Measurements from ENCODE around the gene ENTR1. TPM values are rescaled to one million over a fixed set of nuclear protein-coding genes. Genes with fewer than 3 reads are reported as not detected.

ENTR1 gene
- total RNA-seq, 3 donors from 2014 or later: 23.7 to 54.4 (median 36.0) TPM

- no peak for DNase-seq (ENCODE audit: low spot score in 2 of 2)
- Histone ChIP-seq H3K27ac (no peak overlapping the region), H3K4me3 (no peak overlapping the region), H3K4me1 (no peaks in the 10 kb centered on the region), H3K36me3 (no peaks in the 10 kb centered on the region), H3K27me3 (no peaks in the 10 kb centered on the region), H3K9me3 (no peaks in the 10 kb centered on the region)
- TF ChIP-seq CTCF (IDR thresholded peaks at IDR 0.05) (no peak), POLR2A (IDR thresholded peaks at IDR 0.05) (no peak), POLR2AphosphoS5 (IDR thresholded peaks at IDR 0.05) (no peak)
- intact Hi-C loops (cut with DNase I; ENCODE audit: low total_unique reads): no loop called here
These were observed 25.4 kb downstream of the ENTR1 start for GRCh38 chr9:136385015-136385414.

- intact Hi-C loops (cut with DNase I; ENCODE audit: low total_unique reads): no loop called here
- DNase-seq (ENCODE audit: low spot score in 2 of 2): no peak
- no peaks in the 10 kb centered on the region for H3K4me1 ChIP-seq
- no peak overlapping the region for H3K27ac ChIP-seq
- no peaks in the 10 kb centered on the region for H3K27me3 ChIP-seq
- no peaks in the 10 kb centered on the region for H3K36me3 ChIP-seq
- no peak for TF ChIP-seq POLR2A (IDR thresholded peaks at IDR 0.05)
- no peak for TF ChIP-seq CTCF (IDR thresholded peaks at IDR 0.05)
- no peak overlapping the region for H3K4me3 ChIP-seq
- no peaks in the 10 kb centered on the region for H3K9me3 ChIP-seq
These were observed 27.0 kb downstream of the ENTR1 start for GRCh38 chr9:136383436-136383835.

DNA sequence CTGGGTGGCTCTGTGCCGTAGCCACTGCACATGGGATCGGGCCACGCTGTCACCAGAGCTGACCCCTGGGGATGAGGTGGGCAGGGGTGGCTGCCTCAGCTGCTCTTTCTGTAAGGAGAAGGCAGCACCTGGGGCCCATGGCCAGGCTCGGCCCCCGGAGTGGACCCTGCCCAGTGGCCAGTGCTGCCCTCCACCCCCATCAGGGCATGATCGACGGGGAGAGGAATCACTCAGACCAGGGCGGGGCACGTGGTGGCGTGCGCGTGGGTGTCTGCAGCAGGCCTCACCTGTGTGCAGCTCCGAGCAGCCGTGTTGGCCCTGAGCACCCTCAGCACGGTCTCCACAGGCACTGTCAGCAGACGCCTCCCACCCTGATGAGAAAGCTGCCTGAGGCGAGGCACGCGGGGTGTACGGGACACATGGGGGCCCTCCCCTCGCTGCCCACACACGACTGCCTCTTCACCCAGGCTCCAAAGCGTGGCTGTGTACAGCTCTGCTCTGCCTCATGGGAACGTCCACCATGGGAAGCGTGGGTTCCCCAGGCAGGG, 28.4 kb downstream of the ENTR1 start:
- DNase-seq (ENCODE audit: low spot score in 2 of 2): no peak
- intact Hi-C loops (cut with DNase I; ENCODE audit: low total_unique reads): loop anchor here (2.0 kb wide), 1 partner anchor 143 kb away; no protein-coding TSS in a partner anchor

DNA sequence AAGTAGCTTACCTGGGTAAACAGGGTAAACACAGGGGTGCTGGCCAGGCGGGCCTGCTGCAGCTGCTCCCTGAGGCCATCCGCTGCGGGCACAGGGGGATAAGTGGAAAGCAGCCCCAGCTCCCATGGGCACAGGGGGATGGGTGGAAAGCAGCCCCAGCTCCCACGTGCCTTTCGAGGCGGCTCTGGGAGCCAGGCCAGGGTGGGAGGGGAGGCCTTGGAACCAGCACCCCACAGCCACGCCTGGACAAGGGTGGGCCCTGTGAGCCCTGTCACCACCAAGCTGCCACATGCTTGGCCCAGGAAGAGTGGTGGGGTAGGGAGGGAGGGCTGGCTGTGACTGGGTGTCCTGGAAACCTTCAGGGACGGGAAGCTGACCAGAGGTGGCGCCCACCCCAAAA, 29.1 kb downstream of the ENTR1 start:
- TF ChIP-seq CTCF (IDR thresholded peaks at IDR 0.05) (no peak), POLR2A (IDR thresholded peaks at IDR 0.05) (no peak), POLR2AphosphoS5 (IDR thresholded peaks at IDR 0.05) (no peak)

More for the DNA sequence above, 28.4 kb downstream of the ENTR1 start:
- Histone ChIP-seq H3K27ac (no peak overlapping the region), H3K9me3 (no peaks in the 10 kb centered on the region), H3K36me3 (no peaks in the 10 kb centered on the region), H3K4me3 (no peak overlapping the region), H3K4me1 (no peaks in the 10 kb centered on the region), H3K27me3 (no peaks in the 10 kb centered on the region)
- TF ChIP-seq CTCF (IDR thresholded peaks at IDR 0.05) (no peak), POLR2A (IDR thresholded peaks at IDR 0.05) (no peak), POLR2AphosphoS5 (IDR thresholded peaks at IDR 0.05) (no peak)

DNA sequence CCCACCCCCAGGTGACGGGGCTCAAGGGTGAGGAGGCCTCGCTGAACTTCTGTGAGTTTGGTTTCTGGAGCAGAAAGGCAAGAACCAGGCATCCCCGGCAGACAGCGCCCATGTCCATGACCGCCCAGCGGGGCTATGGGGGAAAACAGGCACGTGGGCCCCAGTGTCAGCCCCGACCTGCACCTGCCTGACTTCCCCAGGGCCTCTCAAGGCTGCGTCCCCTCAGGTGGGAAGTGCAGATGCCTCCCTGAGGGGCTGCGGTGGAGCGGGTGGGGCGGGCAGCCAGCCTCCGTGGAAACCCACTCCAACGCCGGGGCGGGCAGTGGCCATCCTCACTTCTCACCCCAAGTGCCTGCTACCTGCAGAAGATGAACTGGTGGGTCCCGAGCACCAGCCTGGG, 30.0 kb downstream of the ENTR1 start:
- intact Hi-C loops (cut with DNase I; ENCODE audit: low total_unique reads): loop anchor here (2.0 kb wide), 1 partner anchor 142 kb away; no protein-coding TSS in a partner anchor
- TF ChIP-seq POLR2A (IDR thresholded peaks at IDR 0.05) (no peak), POLR2AphosphoS5 (IDR thresholded peaks at IDR 0.05) (no peak), CTCF (IDR thresholded peaks at IDR 0.05) (no peak)
- DNase-seq (ENCODE audit: low spot score in 2 of 2): no peak
- H3K4me3 ChIP-seq: no peak overlapping the region
- no peak overlapping the region for H3K27ac ChIP-seq
- H3K27me3 ChIP-seq: no peaks in the 10 kb centered on the region
- H3K4me1 ChIP-seq: no peaks in the 10 kb centered on the region
- H3K9me3 ChIP-seq: no peaks in the 10 kb centered on the region
- H3K36me3 ChIP-seq: no peaks in the 10 kb centered on the region

More for the DNA sequence above, 29.1 kb downstream of the ENTR1 start:
- H3K36me3 ChIP-seq: no peaks in the 10 kb centered on the region
- H3K27ac ChIP-seq: no peak overlapping the region
- no peak for DNase-seq (ENCODE audit: low spot score in 2 of 2)
- H3K4me1 ChIP-seq: no peaks in the 10 kb centered on the region
- H3K27me3 ChIP-seq: no peaks in the 10 kb centered on the region
- no peaks in the 10 kb centered on the region for H3K9me3 ChIP-seq
- H3K4me3 ChIP-seq: no peak overlapping the region
- intact Hi-C loops (cut with DNase I; ENCODE audit: low total_unique reads): loop anchor here (2.0 kb wide), 1 partner anchor 143 kb away; no protein-coding TSS in a partner anchor
